Head of caudate nucleus (tissue), 42 donors: ENCODE data around the gene AS3MT.
A peak's percentile ranks its signal among the peaks of the same experiment; 100 is the strongest.

Experiments
- DNase-seq, 42 donors: peaks; one replicate each; pipeline versions ENCODE4 v3.0.0 to v3.0.0-alpha.2; 2020 to 2021; ENCODE audit warnings: mixed read lengths in 7 of 42
- intact Hi-C: fragments of 100-400 bp; cut with DNase I; formaldehyde crosslinking; loops from one replicate; pipeline ENCODE4 v1.15.0; 2022

AS3MT gene

DNA sequence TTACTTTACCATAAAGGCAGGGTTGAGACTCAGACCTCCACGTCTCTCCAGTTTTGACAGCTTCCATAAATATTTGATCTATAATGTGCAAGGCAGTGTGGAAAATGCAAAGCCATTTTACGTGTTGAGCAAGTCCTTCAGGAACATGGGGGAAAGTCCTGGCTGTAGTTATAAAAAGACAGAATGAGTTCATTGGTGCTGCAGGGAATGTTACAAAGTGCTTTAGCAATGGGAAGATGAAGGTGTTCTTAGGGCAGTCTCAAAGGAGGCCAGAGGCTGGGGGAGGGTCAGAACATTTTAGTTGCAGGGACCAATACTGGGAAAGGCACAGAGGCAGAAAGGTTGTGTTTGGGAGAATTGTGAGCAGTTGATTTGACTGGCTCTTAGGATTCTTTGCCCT is 76.7 kb downstream of the AS3MT start:
- DNase-seq: no peak
- intact Hi-C loops: no loop called here

GRCh38 chr10:102946992-102947391 is 77.7 kb downstream of the AS3MT start:
- intact Hi-C loops: no loop called here
- DNase-seq: no peak

DNA sequence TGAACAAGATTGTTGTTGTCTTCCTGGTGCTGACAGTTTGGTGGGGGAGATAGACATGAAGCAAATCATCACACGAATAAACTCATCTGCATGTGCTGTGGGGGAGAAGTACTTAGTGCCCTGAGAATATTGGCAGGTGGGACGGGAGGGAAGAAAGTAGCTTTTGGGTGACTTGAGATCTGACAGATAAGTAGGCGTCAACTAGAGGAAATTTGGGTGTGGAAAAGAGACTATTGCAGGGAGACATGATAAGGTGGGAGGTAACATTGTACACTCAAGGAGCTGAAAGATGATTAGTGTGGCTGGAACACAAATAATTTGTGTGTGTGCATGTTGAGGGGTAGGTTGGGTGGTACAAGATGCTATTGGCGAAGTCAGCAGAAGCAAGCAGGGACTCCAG is 78.9 kb downstream of the AS3MT start:
- intact Hi-C loops: no loop called here
- DNase-seq: peak in 22 of 42 donors; percentile 3 to 72 (median 27)

- intact Hi-C loops: no loop called here
- DNase-seq: no peak
These were observed 79.5 kb downstream of the AS3MT start for GRCh38 chr10:102948786-102949185.

GRCh38 chr10:102949916-102950315 is 80.6 kb downstream of the AS3MT start:
- DNase-seq: no peak
- intact Hi-C loops: no loop called here

GRCh38 chr10:102951316-102951715 is 82.0 kb downstream of the AS3MT start:
- no peak for DNase-seq
- intact Hi-C loops: no loop called here
